SH-SY5Y (cell line): ENCODE data around the gene RXRA.

Experiments used
- GATA2 ChIP-seq: IDR thresholded peaks from 2 replicates; pipeline ENCODE4 v1.6.1; 2011; ENCODE audit warnings: mild to moderate bottlenecking, low read depth, low read length
- GATA3 ChIP-seq: IDR thresholded peaks from 2 replicates; pipeline ENCODE4 v1.6.1; 2011; ENCODE audit warnings: low read depth, mild to moderate bottlenecking, low read length, moderate library complexity

- no peak for TF ChIP-seq GATA2
- TF ChIP-seq GATA3: no peak
These were observed 33.2 kb upstream of the RXRA start for GRCh38 chr9:134293031-134293521.
